ENCODE measurements around the gene NTNG1. TPM values are rescaled to one million over a fixed set of nuclear protein-coding genes. Genes with fewer than 3 reads are reported as not detected.

NTNG1 gene
- total and polyA plus RNA-seq, 12 donors = 0.13 to 4.6 (median 2.8) TPM; not detected in 2

DNA sequence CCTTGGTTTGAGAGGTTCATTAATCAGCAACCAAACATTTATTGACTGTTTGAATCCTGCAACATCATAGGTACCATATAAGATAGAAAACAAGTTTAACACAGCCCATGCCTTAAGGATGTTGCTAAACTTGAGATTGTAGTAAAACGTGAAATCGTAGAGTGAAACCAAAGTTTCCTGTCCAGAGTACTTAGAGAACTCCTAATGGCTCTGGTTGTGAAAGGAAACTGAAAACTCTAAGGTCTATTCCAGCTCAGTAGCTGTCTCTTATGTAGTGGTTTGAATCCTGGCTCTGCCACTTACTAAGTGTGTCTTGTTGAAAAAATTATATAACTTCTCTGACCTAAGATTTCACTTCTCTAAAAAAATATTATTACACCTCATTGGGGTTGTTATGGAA, 310.9 kb downstream of the NTNG1 start:
- intact Hi-C loops (cut with DNase I) = no loop called here
- 43 to 73% (median 59%) methylated on average over 2 of the region's 2 CpGs for WGBS, 4 donors
- no peak overlapping the region for H3K4me3 ChIP-seq

DNA sequence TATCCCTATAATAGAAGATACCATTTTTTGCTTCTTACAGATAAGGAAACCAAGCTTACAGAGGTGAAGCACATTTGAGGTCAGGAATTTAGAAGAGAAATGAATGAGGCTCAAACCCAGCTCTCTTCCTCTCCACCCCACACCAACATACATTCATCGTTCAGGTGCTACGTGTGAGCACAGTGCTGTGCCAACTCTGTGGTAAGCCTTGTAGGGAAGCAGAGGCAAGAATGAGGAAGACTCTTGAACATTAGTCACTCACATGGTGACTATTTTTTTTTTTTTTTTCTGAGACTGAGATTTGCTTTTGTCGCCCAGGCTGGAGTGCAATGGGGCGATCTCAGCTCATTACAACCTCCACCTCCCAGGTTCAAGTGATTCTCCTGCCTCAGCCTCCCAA, 314.0 kb downstream of the NTNG1 start:
- Histone ChIP-seq H3K4me3 (no peak overlapping the region), H3K4me1 (replicated peaks in 1 of 2) (no peaks in the 10 kb centered on the region), H3K9me3 (replicated peaks in 1 of 3) (no peaks in the 10 kb centered on the region), H3K36me3 (replicated peaks in 1 of 2) (no peaks in the 10 kb centered on the region), H3K27ac (no peak overlapping the region), H3K27me3 (no peaks in the 10 kb centered on the region)
- DNase-seq = no peak
- 59 to 71% (median 66%) methylated on average over 4 of the region's 4 CpGs for WGBS, 4 donors
- TF ChIP-seq POLR2A (IDR thresholded peaks at IDR 0.05) (no peak), CTCF (IDR thresholded peaks at IDR 0.05) (no peak)
- intact Hi-C loops (cut with DNase I) = no loop called here

More for the DNA sequence above, 310.9 kb downstream of the NTNG1 start:
- Histone ChIP-seq H3K27ac (no peak overlapping the region), H3K36me3 (replicated peaks in 1 of 2) (no peaks in the 10 kb centered on the region), H3K9me3 (replicated peaks in 1 of 3) (no peaks in the 10 kb centered on the region), H3K27me3 (no peaks in the 10 kb centered on the region), H3K4me1 (replicated peaks in 1 of 2) (no peaks in the 10 kb centered on the region)
- no peak for TF ChIP-seq POLR2A (IDR thresholded peaks at IDR 0.05)
- TF ChIP-seq CTCF (IDR thresholded peaks at IDR 0.05) = no peak
- no peak for DNase-seq

DNA sequence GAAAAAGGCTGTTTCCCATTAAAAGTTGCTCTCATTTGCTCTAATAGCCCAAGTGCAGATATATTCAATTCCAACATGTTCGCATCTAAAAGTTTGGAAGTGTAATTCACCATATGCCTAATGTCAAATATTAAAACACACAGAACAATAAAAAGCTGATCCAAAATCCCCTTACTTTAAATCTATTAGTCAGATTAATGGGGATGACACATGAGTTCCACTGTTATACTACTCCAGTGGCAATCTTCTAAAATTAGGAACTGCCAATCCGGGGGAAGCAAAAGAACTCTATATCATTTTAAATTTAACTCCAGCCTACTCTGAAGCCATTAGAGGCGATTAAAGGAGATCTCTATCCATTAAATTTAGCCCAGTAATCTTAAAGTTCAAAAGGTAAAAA, 317.1 kb downstream of the NTNG1 start:
- TF ChIP-seq POLR2A (IDR thresholded peaks at IDR 0.05) (no peak), CTCF (IDR thresholded peaks at IDR 0.05) (no peak)
- WGBS, 4 donors = 60 to 69% (median 63%) methylated on average over 3 of the region's 3 CpGs
- Histone ChIP-seq H3K4me3 (no peak overlapping the region), H3K27me3 (no peaks in the 10 kb centered on the region), H3K4me1 (replicated peaks in 1 of 2) (no peaks in the 10 kb centered on the region), H3K36me3 (replicated peaks in 1 of 2) (no peaks in the 10 kb centered on the region), H3K9me3 (replicated peaks in 1 of 3) (no peaks in the 10 kb centered on the region), H3K27ac (no peak overlapping the region)
- intact Hi-C loops (cut with DNase I) = no loop called here
- no peak for DNase-seq

DNA sequence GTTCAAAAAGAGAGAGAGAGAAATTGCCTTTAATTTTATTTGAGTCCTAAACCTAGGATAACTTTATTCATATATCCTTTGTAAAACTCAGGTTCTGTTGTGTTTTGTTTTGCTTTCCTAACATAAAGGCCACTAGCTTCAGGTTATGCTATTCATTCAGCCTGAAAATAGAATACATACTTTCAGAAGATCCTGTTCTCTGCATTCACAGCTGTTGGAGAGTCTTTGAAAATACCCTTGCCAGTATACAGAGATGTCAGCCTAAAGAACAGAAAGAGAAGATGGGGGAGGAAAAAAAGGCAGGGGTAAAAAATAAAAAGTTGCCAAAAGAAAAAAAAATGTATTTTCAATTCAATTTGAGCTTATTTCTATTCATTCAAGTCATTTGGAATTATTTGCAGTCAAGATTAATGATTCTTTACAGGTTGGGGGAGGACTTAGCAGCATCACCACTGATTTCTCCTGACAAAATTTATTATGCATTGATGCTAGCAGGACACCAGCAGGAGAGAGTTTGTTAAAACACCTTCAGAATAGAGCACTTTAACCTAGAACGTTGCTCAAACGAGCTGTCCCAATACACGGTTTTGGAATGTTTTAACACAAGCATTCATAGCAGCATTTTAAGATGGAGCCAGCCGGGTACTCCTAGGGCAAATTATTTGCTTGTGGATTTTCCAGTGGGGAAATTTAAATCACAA, 318.5 kb downstream of the NTNG1 start:
- DNase-seq = no peak
- 55 to 59% (median 58%) methylated on average over 4 of the region's 4 CpGs for WGBS, 4 donors
- Histone ChIP-seq H3K4me3 (no peak overlapping the region), H3K27ac (no peak overlapping the region), H3K9me3 (replicated peaks in 1 of 3) (no peaks in the 10 kb centered on the region), H3K27me3 (no peaks in the 10 kb centered on the region), H3K4me1 (replicated peaks in 1 of 2) (no peaks in the 10 kb centered on the region), H3K36me3 (replicated peaks in 1 of 2) (no peaks in the 10 kb centered on the region)
- TF ChIP-seq POLR2A (IDR thresholded peaks at IDR 0.05) (no peak), CTCF (IDR thresholded peaks at IDR 0.05) (no peak)
- intact Hi-C loops (cut with DNase I) = no loop called here
